K562 (cell line): ENCODE data around the gene SYNPR. TPM values are rescaled to one million over a fixed set of nuclear protein-coding genes. Genes with fewer than 3 reads are reported as not detected.

Source experiments
- ATAC-seq: fragments of 200-7000 bp; cut with Tn5 transposase; 3 replicates; pipeline ENCODE4 v1.9.1; 2020; ENCODE audit warnings: moderate library complexity
- BruUV-seq: library from RNA; stranded (reverse); fragments of 400-500 nt; replicated peaks from 2 replicates; lab custom pipeline; 2021; lab: Mats Ljungman, UMichigan
- CTCF ChIA-PET: fragments of 300-600 bp; formaldehyde crosslinking; extraction: SDS; loops from one replicate; lab custom pipeline; 2021; ENCODE audit warnings: low intra/inter-chr PET ratio; lab: Yijun Ruan, JAX
- POLR2A ChIA-PET: fragments of 300-600, 350-650 bp; sonication (Branson Sonifier 250); formaldehyde crosslinking; extraction: SDS; loops from one replicate; lab custom pipeline; 2021; ENCODE audit warnings: antibody characterized with exemption, inconsistent platforms; lab: Yijun Ruan, JAX
- DNase-seq, 4 experiments: peaks; one replicate each; pipeline versions ENCODE4 v3.0.0 to v3.0.0-alpha.2; 2011 to 2018; ENCODE audit warnings: low spot score in 3 of 4, mixed read lengths in 3 of 4; ENCODE audit errors: extremely low read depth in 1 of 4
- FAIRE-seq: peaks from 2 replicates; lab custom pipeline; 2011; peaks lifted over from hg19 to GRCh38; lab: Jason Lieb, UNC
- H2AFZ ChIP-seq: 2 replicates; pipeline ENCODE4 v1.6.0; 2011; ENCODE audit warnings: low read depth, low read length, control low read depth, inconsistent platforms
- H3K27ac ChIP-seq: fragments of 200-600 bp; 3 replicates; pipeline ENCODE4 v1.8.0; 2011; ENCODE audit warnings: low read depth, mild to moderate bottlenecking, control low read depth, inconsistent platforms, low read length, moderate library complexity, mixed read lengths; ENCODE audit errors: extremely low read depth
- H3K27me3 ChIP-seq, 2 experiments: fragments of 300-600 bp in 1 of 2; 2 replicates in 1 of 2; 3 replicates in 1 of 2; pipeline versions ENCODE4 v1.6.0 to v1.8.0; 2011; ENCODE audit warnings: inconsistent platforms in 2 of 2, low read length in 2 of 2, mild to moderate bottlenecking in 1 of 2, mixed read lengths in 1 of 2, moderate library complexity in 1 of 2; ENCODE audit not compliant: control insufficient read depth in 2 of 2, insufficient read depth in 2 of 2
- H3K36me3 ChIP-seq: fragments of 300-600 bp; 3 replicates; pipeline ENCODE4 v1.8.0; 2011; ENCODE audit warnings: mild to moderate bottlenecking, low read length, inconsistent platforms; ENCODE audit not compliant: control insufficient read depth, insufficient read depth
- H3K4me1 ChIP-seq, 2 experiments: fragments of 200-600 bp in 1 of 2; replicated peaks in 1 of 2; 2 replicates in 1 of 2; 3 replicates in 1 of 2; pipeline versions ENCODE4 v1.5.1 to v1.8.0; 2011; ENCODE audit warnings: inconsistent platforms in 2 of 2, low read length in 2 of 2, mild to moderate bottlenecking in 1 of 2, mixed read lengths in 1 of 2, moderate library complexity in 1 of 2; ENCODE audit not compliant: control insufficient read depth in 2 of 2, insufficient read depth in 2 of 2
- H3K4me2 ChIP-seq: 2 replicates; pipeline ENCODE4 v1.6.1; 2011; ENCODE audit warnings: low read length, control low read depth, inconsistent platforms, mixed read lengths; ENCODE audit not compliant: insufficient read depth
- H3K4me3 ChIP-seq: fragments of 200-600 bp; sonication (generic), shearing (Covaris generic); 2 replicates; pipeline ENCODE4 v1.5.1; 2016; ENCODE audit warnings: control low read depth, inconsistent platforms
- H3K79me2 ChIP-seq: fragments of 200-600 bp; 3 replicates; pipeline ENCODE4 v1.8.0; 2011; ENCODE audit warnings: low read length, inconsistent platforms; ENCODE audit not compliant: control insufficient read depth, insufficient read depth
- H3K9ac ChIP-seq, 2 experiments: 2 replicates each; pipeline versions ENCODE4 v1.6.0 to v1.6.1; 2011; ENCODE audit warnings: low read depth in 2 of 2, low read length in 2 of 2, control low read depth in 1 of 2, inconsistent platforms in 1 of 2, mild to moderate bottlenecking in 1 of 2, mixed read lengths in 1 of 2; ENCODE audit not compliant: insufficient read depth in 1 of 2
- H3K9me1 ChIP-seq: one replicate; pipeline ENCODE4 v1.6.0; 2011; ENCODE audit warnings: inconsistent platforms, mild to moderate bottlenecking, low read length, moderate library complexity; ENCODE audit not compliant: control insufficient read depth, insufficient read depth
- H3K9me3 ChIP-seq: replicated peaks from 2 replicates; pipeline ENCODE4 v1.5.1; 2011; ENCODE audit warnings: low read depth, low read length, inconsistent platforms; ENCODE audit not compliant: control insufficient read depth, insufficient read depth
- H4K20me1 ChIP-seq: replicated peaks from 2 replicates; pipeline ENCODE4 v1.6.1; 2011; ENCODE audit warnings: low read length, inconsistent platforms, mixed read lengths; ENCODE audit not compliant: control insufficient read depth, insufficient read depth
- ATF1 ChIP-seq, 2 experiments: fragments of 450-650 bp in 1 of 2; IDR thresholded peaks; 2 replicates each; pipeline ENCODE4 v1.6.1; 2016; ENCODE audit warnings: missing compliant biosample characterization in 1 of 2, missing genetic modification characterization in 1 of 2
- CBX2 ChIP-seq: fragments of 200-600 bp; sonication (generic); IDR thresholded peaks from one replicate; pipeline ENCODE4 v1.6.1; 2012; ENCODE audit warnings: mild to moderate bottlenecking, low read length, inconsistent platforms; ENCODE audit not compliant: insufficient read depth, poor library complexity, severe bottlenecking
- ELF2 ChIP-seq: fragments of 250-450 bp; sonication (Bioruptor Pico); IDR thresholded peaks from 2 replicates; pipeline ENCODE4 v1.5.0; 2021; ENCODE audit warnings: mild to moderate bottlenecking
- ERF ChIP-seq: fragments of 450-650 bp; formaldehyde crosslinking; IDR thresholded peaks from 2 replicates; pipeline ENCODE4 v1.4.0; 2020; ENCODE audit warnings: mild to moderate bottlenecking, mixed read lengths
- FOXA1 ChIP-seq: fragments of 450-650 bp; IDR thresholded peaks from 2 replicates; pipeline ENCODE4 v1.6.1; 2016; ENCODE audit warnings: mild to moderate bottlenecking, borderline replicate concordance
- HMGN3 ChIP-seq: IDR thresholded peaks from 2 replicates; pipeline ENCODE4 v1.6.1; 2011; ENCODE audit warnings: borderline replicate concordance, low read depth, mild to moderate bottlenecking, mixed read lengths, low read length; ENCODE audit not compliant: insufficient read length; ENCODE audit errors: extremely low read depth
- KDM2B ChIP-seq: fragments of 250-450 bp; sonication (Bioruptor Pico); IDR thresholded peaks from 2 replicates; pipeline ENCODE4 v1.8.0; 2021; ENCODE audit warnings: mild to moderate bottlenecking, moderate library complexity
- MAFG ChIP-seq: fragments of 450-650 bp; conservative IDR thresholded peaks from 2 replicates; pipeline ENCODE4 v1.6.1; 2016; ENCODE audit warnings: missing genetic modification characterization, missing compliant biosample characterization
- MCM3 ChIP-seq: fragments of 450-650 bp; IDR thresholded peaks from 2 replicates; pipeline ENCODE4 v1.6.1; 2016
- MEF2A ChIP-seq: IDR thresholded peaks from 2 replicates; pipeline ENCODE4 v1.6.1; 2011; ENCODE audit warnings: low read depth, mild to moderate bottlenecking, low read length, moderate library complexity; ENCODE audit not compliant: control insufficient read depth
- NRF1 ChIP-seq, 2 experiments: fragments of 450-650 bp; IDR thresholded peaks in 1 of 2; conservative IDR thresholded peaks in 1 of 2; 2 replicates each; pipeline ENCODE4 v1.6.1; 2014; ENCODE audit warnings: mild to moderate bottlenecking in 2 of 2
- SIN3B ChIP-seq: fragments of 450-650 bp; IDR thresholded peaks from 2 replicates; pipeline ENCODE4 v1.6.1; 2017; ENCODE audit warnings: low read depth, mild to moderate bottlenecking, moderate library complexity
- ZC3H4 ChIP-seq: sonication (generic); formaldehyde crosslinking; IDR thresholded peaks from 2 replicates; pipeline ENCODE4 v1.9.0; 2021; ENCODE audit warnings: missing genetic modification reagents, borderline replicate concordance
- ZNF143 ChIP-seq: sonication (generic); formaldehyde crosslinking; IDR thresholded peaks from 2 replicates; pipeline ENCODE4 v1.9.0; 2022; ENCODE audit warnings: mild to moderate bottlenecking, missing genetic modification reagents
- WGBS: fragments of 100-300 bp; shearing (Covaris generic); methylation state at CpG from one replicate; pipeline ENCODE4 v1.1.6; 2016; ENCODE audit warnings: low coverage, mixed read lengths; ENCODE audit not compliant: insufficient coverage; ENCODE audit errors: missing lambda C conversion rate; 5-methylcytosine and 5-hydroxymethylcytosine counted together
- in situ Hi-C: fragments of 300-500 bp; cut with MboI; formaldehyde crosslinking; loops from 4 replicates; pipeline ENCODE4 v1.15.0; 2018; ENCODE audit warnings: inconsistent platforms, mixed read lengths
- intact Hi-C: fragments of 100-400 bp; cut with micrococcal nuclease; formaldehyde crosslinking; loops from 2 replicates; pipeline ENCODE4 v1.14.2; 2022
- polyA plus RNA-seq, 8 experiments: library from polyadenylated mRNA; depleted of rRNA in 4 of 8; stranded (reverse) in 5 of 8; unstranded in 3 of 8; fragments of >200 nt; fragmentation: Nextera tagmentation in 2 of 8; fragmentation: Illumina TruSeq in 1 of 8; extraction: Ambion mirVana in 2 of 8; extraction: Trizol in 1 of 8; gene quantifications; 2 replicates each; pipeline versions ENCODE4 v1.2.1 to v1.2.3, GENCODE V29; 2011 to 2014; ENCODE audit warnings: inconsistent platforms in 1 of 8, missing spikeins in 1 of 8
- total RNA-seq, 7 experiments: library from RNA; depleted of rRNA in 6 of 7; stranded (reverse); fragments of >200 nt in 6 of 7; fragmentation: Illumina TruSeq in 2 of 7; extraction: Trizol in 2 of 7; gene quantifications; 2 replicates each; pipeline versions ENCODE4 v1.2.1 to v1.2.3, GENCODE V29; 2011 to 2021; ENCODE audit warnings: low replicate concordance in 1 of 7

Gene SYNPR
- total and polyA plus RNA-seq, 9 of the 15 experiments (the other 6 are each of a cell fraction or from before 2014, with no cell fraction given) = not detected

- no peaks in the 10 kb centered on the region for H3K36me3 ChIP-seq
- 0% methylated on average over 4 of the region's 5 CpGs for WGBS
- ChIA-PET POLR2A (interaction anchor here (0.6 kb wide), 2 partner anchors 25 to 50 kb away, joined by 3 read pairs; no protein-coding TSS in a partner anchor), CTCF (no interaction called here)
- no peaks in the 10 kb centered on the region for H3K4me1 ChIP-seq
- H3K27ac ChIP-seq = no peak overlapping the region
- no peak overlapping the region for H3K4me3 ChIP-seq
- TF ChIP-seq ERF (CRISPR knock-in tag) (no peak), MAFG (no peak), KDM2B (CRISPR knock-in tag) (no peak), HMGN3 (no peak), MCM3 (no peak), ELF2 (CRISPR knock-in tag) (no peak), SIN3B (no peak), ATF1 (CRISPR knock-in tag; IDR thresholded peaks at IDR 0.05) (no peak), ATF1 (tag; IDR thresholded peaks at IDR 0.05) (no peak), ZC3H4 (no peak), MEF2A (no peak), NRF1 (conservative IDR thresholded peaks at IDR 0.05 in 1 of 2, IDR thresholded peaks at IDR 0.05 in 1 of 2) (no peak), FOXA1 (no peak), ZNF143 (CRISPR knock-in tag) (no peak), CBX2 (no peak)
- H3K27me3 ChIP-seq = no peaks in the 10 kb centered on the region
- H3K9me3 ChIP-seq = no peaks in the 10 kb centered on the region
- no peak for FAIRE-seq
- no peak overlapping the region for H3K9ac ChIP-seq
- intact Hi-C loops (no loop called here), in situ Hi-C loops (no loop called here)
- BruUV-seq = no TSS peak
- no peak for DNase-seq
- H3K4me2 ChIP-seq = no peak overlapping the region
- no peak overlapping the region for H2AFZ ChIP-seq
- H3K9me1 ChIP-seq = no peaks in the 10 kb centered on the region
- no peaks in the 10 kb centered on the region for H4K20me1 ChIP-seq
- H3K79me2 ChIP-seq = no peaks in the 10 kb centered on the region
- no peak for ATAC-seq
Observed at GRCh38 chr3:63523100-63523499, 245.0 kb downstream of the SYNPR start.
